AG09319 (cell line): Measurements from ENCODE around the gene ASTN2.
"Not testable (repeated sequence)": the region's sequence is repeated elsewhere in the genome, so short reads cannot be mapped to it uniquely, and the experiment has no call there.

Source experiments
- DNase-seq: peaks from one replicate; pipeline ENCODE4 v3.0.0-alpha.2; 2010; ENCODE audit warnings: low read depth; ENCODE audit errors: extremely low read depth
- TF ChIP-seq, protein P1 (sequence below): IDR thresholded peaks from 2 replicates; pipeline ENCODE4 v1.5.1; 2011; ENCODE audit warnings: low read depth, mild to moderate bottlenecking, inconsistent platforms, low read length, moderate library complexity

Gene ASTN2

DNA sequence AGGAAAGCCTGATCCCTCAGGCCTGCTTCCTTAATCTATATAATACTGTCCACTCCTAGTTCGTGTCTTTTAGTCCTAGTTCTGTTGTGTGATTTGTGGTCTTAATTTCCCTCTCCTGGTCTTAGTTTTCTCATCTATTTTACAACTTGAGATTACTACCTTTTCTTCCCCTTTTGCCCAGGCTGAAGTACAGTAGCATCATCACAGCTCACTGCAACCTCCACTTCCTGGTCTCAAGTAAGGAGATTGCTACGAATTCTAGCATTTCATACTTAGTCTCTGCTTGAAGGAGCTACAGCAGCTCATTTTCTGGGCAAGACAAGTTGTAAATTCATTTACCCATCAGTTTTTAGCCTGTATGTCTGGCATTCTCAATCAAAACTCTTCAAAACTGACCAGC, 722.2 kb downstream of the ASTN2 start:
- DNase-seq = no peak
- TF ChIP-seq, protein P1, sequence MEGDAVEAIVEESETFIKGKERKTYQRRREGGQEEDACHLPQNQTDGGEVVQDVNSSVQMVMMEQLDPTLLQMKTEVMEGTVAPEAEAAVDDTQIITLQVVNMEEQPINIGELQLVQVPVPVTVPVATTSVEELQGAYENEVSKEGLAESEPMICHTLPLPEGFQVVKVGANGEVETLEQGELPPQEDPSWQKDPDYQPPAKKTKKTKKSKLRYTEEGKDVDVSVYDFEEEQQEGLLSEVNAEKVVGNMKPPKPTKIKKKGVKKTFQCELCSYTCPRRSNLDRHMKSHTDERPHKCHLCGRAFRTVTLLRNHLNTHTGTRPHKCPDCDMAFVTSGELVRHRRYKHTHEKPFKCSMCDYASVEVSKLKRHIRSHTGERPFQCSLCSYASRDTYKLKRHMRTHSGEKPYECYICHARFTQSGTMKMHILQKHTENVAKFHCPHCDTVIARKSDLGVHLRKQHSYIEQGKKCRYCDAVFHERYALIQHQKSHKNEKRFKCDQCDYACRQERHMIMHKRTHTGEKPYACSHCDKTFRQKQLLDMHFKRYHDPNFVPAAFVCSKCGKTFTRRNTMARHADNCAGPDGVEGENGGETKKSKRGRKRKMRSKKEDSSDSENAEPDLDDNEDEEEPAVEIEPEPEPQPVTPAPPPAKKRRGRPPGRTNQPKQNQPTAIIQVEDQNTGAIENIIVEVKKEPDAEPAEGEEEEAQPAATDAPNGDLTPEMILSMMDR = no peak

DNA sequence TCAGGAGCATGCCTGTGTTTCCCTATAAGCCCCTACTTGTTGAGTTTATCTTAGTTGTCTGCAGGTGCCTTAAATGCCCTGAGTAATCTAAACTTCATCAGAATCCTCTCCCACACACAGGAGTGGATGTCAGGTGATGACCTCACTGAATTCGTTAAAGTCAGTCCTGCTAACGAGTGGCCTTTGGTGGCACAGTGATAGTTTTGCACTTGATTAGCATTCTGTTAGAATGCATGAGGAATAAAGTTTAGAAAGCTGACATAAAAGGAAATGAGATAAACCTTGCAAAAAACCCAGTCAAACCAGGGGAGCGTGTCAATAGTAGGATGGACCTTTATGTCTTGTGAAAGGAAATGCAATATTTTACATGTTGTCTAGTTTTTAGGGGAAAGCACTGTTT, 723.2 kb downstream of the ASTN2 start:
- TF ChIP-seq, protein P1 = no peak
- DNase-seq = no peak

DNA sequence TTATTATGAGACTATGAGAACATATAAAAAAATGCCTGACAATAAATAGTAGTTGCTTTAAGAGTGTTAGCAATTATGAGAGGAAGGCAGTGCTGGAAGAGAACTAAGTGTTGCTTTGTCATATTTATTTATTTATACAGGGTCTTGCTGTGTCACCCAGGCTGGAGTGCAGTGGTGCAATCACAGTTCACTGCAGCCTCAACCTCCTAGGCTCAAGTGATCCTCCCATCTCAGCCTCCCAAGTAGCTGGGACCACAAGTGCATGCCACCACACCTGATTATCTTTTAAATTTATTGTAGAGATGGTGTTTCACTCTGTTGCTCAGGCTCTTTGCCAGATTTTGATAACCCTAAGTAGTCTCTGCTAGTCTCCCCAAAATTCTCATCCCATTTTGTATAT, 724.1 kb downstream of the ASTN2 start:
- DNase-seq = not testable (repeated sequence)

DNA sequence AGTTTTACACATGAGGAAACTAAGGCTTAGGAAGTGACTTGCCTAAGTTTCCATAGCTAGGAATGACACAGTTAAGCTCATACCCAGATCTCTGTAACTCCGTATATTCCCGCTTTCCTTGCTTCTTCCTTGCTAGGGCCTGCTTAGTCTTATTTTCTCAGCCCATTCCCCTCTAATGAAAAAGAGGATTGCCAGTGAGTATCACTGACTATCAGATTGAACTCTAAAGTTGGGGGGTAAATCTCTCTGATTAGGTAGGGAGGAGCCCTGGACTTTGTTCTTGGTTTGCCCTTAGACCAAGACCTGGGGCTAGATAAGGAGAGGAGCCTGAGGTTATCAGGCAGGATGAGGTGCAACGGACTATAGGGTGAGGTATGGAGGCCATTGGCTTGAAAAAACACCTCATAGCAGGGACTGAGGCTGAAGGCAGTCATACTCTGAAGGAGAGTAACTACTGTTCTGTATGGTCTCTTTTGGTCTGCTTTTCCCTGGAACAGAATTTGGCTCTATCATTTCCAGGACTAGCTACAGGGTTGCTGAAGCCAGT, 725.3 kb downstream of the ASTN2 start:
- DNase-seq = no peak
- TF ChIP-seq, protein P1 = no peak

DNA sequence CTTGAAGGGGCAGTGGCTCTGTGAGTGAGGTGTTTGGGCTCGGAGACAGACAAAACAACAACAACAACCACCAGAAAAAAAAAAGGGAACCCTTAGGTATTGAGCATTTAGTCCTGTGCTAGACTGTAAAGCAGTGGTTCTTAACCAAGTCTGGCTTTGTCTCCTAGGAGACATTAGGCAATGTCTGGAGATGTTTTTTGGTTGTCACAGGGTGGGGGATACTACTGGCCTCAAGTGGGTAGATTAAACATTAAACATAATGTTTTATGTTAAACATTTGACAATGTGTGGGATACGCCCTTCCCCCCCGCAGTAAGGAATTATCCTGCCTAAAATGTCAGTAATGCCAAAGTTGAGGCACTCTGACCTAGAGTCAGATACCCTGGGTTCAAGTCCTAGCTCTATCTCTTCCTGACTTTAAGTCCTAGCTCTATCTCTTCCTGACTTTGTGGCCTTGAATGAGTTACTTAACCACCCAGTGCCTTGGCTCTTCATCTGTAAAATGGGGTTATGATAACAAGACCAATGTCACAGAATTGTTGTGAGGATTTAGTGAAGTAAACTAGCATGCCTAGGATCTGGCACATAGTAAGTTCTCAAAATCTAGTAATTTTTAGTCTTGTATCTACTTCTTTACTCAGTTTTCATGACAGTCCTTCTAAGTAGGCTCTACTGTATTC, 725.9 kb downstream of the ASTN2 start:
- DNase-seq = no peak
- TF ChIP-seq, protein P1 = no peak

DNA sequence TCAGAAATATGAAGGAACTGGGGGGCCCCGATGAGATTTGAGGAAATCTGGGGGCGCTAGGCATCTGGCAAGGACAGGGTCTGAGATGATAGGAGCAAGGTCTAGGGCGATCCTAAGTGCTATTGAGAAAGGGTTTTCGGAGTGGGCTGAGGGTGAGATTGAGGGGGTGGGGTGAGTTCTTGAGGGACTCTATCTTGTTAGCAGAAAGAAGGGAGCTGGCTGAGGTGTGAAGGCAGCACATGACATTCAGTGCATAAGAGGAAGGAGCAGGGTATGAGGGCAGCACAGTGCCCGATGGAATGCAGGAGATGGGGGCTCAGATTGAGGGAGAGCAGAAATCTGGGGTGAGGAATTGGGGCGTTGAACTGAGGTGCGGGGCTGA, 727.1 kb downstream of the ASTN2 start:
- DNase-seq = no peak

DNA sequence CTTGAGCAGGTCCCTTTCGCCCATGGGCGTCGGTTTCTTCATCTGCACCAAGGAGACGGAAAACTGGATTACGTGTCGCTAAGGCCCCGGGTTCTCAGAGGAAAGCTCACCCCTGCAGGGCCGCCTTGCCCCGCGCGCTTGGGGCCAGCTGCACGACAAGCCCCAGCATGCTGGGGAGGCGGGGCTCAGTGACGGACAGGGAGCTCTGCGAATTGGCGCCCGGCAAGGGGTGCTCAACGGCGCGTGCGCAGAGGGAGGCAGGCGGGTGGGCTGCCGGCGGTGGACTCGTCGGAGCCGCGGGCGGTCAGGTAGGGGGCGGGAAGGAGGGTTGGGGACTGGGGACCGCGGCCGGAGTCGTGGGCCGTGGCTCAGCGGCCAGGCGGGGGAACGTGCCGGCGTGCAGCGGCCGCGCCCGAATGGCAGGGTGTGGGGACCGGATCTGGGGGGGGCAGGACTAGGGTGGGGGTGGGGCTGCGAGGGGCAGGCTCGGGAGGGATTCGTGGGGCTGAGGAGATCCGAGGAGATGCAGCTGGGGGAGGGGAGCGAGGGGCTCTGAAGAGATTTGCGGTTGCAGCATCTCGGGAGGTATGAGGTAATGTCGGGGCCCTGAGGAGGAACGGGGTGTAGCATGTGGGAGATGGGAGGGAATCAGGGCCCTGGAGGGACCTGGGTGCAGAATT, 727.6 kb downstream of the ASTN2 start, which contains the start of gene TRIM32:
TSS of gene TRIM32 (plus strand) at position 232 of the 680 bp plus-strand sequence. CDS start 10,438 bp downstream, outside the sequence.
- TF ChIP-seq, protein P1 = no peak
- DNase-seq = peak; percentile 63

More for the DNA sequence above, 727.1 kb downstream of the ASTN2 start:
- TF ChIP-seq, protein P1 = no peak
